Prostate gland (tissue), 2 donors: ENCODE data around the gene BIN1.

ENCODE experiments used
- CTCF ChIP-seq, 4 experiments: fragments of 200-600 bp in 2 of 4; fragments of 450-650 bp in 2 of 4; sonication (generic) in 2 of 4; IDR thresholded peaks; 1 replicate in 3 of 4; 2 replicates in 1 of 4; pipeline ENCODE4 v1.5.1; 2016 to 2019; ENCODE audit warnings: antibody characterized with exemption in 4 of 4, mild to moderate bottlenecking in 2 of 4, moderate library complexity in 2 of 4
- POLR2A ChIP-seq: fragments of 450-650 bp; IDR thresholded peaks from one replicate; pipeline ENCODE4 v1.6.1; 2016; ENCODE audit warnings: antibody characterized with exemption, mild to moderate bottlenecking
- POLR2AphosphoS5 ChIP-seq: sonication (generic); formaldehyde crosslinking; IDR thresholded peaks from one replicate; pipeline ENCODE4 v1.6.1; 2017; ENCODE audit warnings: antibody characterized with exemption

GRCh38 chr2:127122361-127123027, 15.5 kb upstream of the BIN1 start:
- TF ChIP-seq CTCF (IDR thresholded peaks at IDR 0.05), result no peak
- TF ChIP-seq POLR2AphosphoS5, result no peak
- no peak for TF ChIP-seq POLR2A
